ENCODE data around the gene ZNF407. TPM values are rescaled to one million over a fixed set of nuclear protein-coding genes. Genes with fewer than 3 reads are reported as not detected.

The ZNF407 gene
- total RNA-seq, 1 donor from 2014 or later: 9.0 TPM

GRCh38 chr18:74959216-74959615 lies 361.5 kb downstream of the ZNF407 start:
- no peaks in the 10 kb centered on the region for H3K9me3 ChIP-seq (ENCODE audit: low read depth)

GRCh38 chr18:74961596-74961995 lies 363.9 kb downstream of the ZNF407 start:
- Mint-ChIP-seq H3K36me3 (no peaks in the 10 kb centered on the region), H3K9me3 (peaks cover 5% of the 10 kb centered on the region), H3K4me1 (no peaks in the 10 kb centered on the region), H3K4me3 (no peak overlapping the region), H3K27ac (no peak overlapping the region), H3K27me3 (ENCODE audit: insufficient read depth, low read depth) (no peaks in the 10 kb centered on the region)
- no peak overlapping the region for H3K4me3 ChIP-seq
- no peaks in the 10 kb centered on the region for H3K9me3 ChIP-seq (ENCODE audit: low read depth)
- H3K27ac ChIP-seq: no peak overlapping the region
- H3K4me1 ChIP-seq: no peaks in the 10 kb centered on the region
- no peaks in the 10 kb centered on the region for H4K20me1 ChIP-seq (ENCODE audit: low read depth)
- no peak overlapping the region for H3K4me2 ChIP-seq
- H3F3A ChIP-seq (ENCODE audit: low read depth): no peaks in the 10 kb centered on the region
- no peaks in the 10 kb centered on the region for H3K27me3 ChIP-seq
- no peaks in the 10 kb centered on the region for H3K36me3 ChIP-seq
- no peak for DNase-seq (ENCODE audit: low spot score)
- H3K9ac ChIP-seq: no peak overlapping the region
- no peak for TF ChIP-seq EZH2 (IDR thresholded peaks at IDR 0.05)
- no peak for TF ChIP-seq EZH2phosphoT487 (IDR thresholded peaks at IDR 0.05)
- TF ChIP-seq, protein P1, sequence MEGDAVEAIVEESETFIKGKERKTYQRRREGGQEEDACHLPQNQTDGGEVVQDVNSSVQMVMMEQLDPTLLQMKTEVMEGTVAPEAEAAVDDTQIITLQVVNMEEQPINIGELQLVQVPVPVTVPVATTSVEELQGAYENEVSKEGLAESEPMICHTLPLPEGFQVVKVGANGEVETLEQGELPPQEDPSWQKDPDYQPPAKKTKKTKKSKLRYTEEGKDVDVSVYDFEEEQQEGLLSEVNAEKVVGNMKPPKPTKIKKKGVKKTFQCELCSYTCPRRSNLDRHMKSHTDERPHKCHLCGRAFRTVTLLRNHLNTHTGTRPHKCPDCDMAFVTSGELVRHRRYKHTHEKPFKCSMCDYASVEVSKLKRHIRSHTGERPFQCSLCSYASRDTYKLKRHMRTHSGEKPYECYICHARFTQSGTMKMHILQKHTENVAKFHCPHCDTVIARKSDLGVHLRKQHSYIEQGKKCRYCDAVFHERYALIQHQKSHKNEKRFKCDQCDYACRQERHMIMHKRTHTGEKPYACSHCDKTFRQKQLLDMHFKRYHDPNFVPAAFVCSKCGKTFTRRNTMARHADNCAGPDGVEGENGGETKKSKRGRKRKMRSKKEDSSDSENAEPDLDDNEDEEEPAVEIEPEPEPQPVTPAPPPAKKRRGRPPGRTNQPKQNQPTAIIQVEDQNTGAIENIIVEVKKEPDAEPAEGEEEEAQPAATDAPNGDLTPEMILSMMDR (IDR thresholded peaks at IDR 0.05): no peak
- H3K79me2 ChIP-seq (ENCODE audit: low read depth): no peaks in the 10 kb centered on the region
- H2AFZ ChIP-seq (replicated peaks): no peak overlapping the region

More at GRCh38 chr18:74959216-74959615, 361.5 kb downstream of the ZNF407 start:
- Histone ChIP-seq H3K36me3 (no peaks in the 10 kb centered on the region), H3K4me2 (no peak overlapping the region), H3K4me1 (no peaks in the 10 kb centered on the region), H4K20me1 (ENCODE audit: low read depth) (no peaks in the 10 kb centered on the region), H3K27ac (no peak overlapping the region), H3K79me2 (ENCODE audit: low read depth) (no peaks in the 10 kb centered on the region), H3K9ac (no peak overlapping the region), H3K4me3 (no peak overlapping the region), H3F3A (ENCODE audit: low read depth) (no peaks in the 10 kb centered on the region), H3K27me3 (no peaks in the 10 kb centered on the region), H2AFZ (replicated peaks) (no peak overlapping the region)
- Mint-ChIP-seq H3K4me3 (no peak overlapping the region), H3K27ac (no peak overlapping the region), H3K27me3 (ENCODE audit: insufficient read depth, low read depth) (no peaks in the 10 kb centered on the region), H3K9me3 (no peaks in the 10 kb centered on the region), H3K4me1 (no peaks in the 10 kb centered on the region), H3K36me3 (no peaks in the 10 kb centered on the region)
- TF ChIP-seq, protein P1 (IDR thresholded peaks at IDR 0.05): no peak
- TF ChIP-seq EZH2 (IDR thresholded peaks at IDR 0.05) (no peak), EZH2phosphoT487 (IDR thresholded peaks at IDR 0.05) (no peak)
- no peak for DNase-seq (ENCODE audit: low spot score)

- Histone ChIP-seq H3K4me3 (no peak overlapping the region), H2AFZ (replicated peaks) (no peak overlapping the region), H3K4me2 (no peak overlapping the region), H3K9me3 (ENCODE audit: low read depth) (no peaks in the 10 kb centered on the region), H3F3A (ENCODE audit: low read depth) (no peaks in the 10 kb centered on the region), H3K79me2 (ENCODE audit: low read depth) (no peaks in the 10 kb centered on the region), H3K9ac (no peak overlapping the region), H3K4me1 (peaks cover 5% of the 10 kb centered on the region), H3K27ac (no peak overlapping the region), H4K20me1 (ENCODE audit: low read depth) (no peaks in the 10 kb centered on the region), H3K36me3 (no peaks in the 10 kb centered on the region), H3K27me3 (no peaks in the 10 kb centered on the region)
- Mint-ChIP-seq H3K9me3 (peaks cover 5% of the 10 kb centered on the region), H3K27me3 (ENCODE audit: insufficient read depth, low read depth) (no peaks in the 10 kb centered on the region), H3K36me3 (no peaks in the 10 kb centered on the region), H3K27ac (no peak overlapping the region), H3K4me3 (no peak overlapping the region), H3K4me1 (peaks cover 3% of the 10 kb centered on the region)
- peak; percentile 13 for DNase-seq (ENCODE audit: low spot score)
- no peak for TF ChIP-seq EZH2phosphoT487 (IDR thresholded peaks at IDR 0.05)
- TF ChIP-seq, protein P1 (IDR thresholded peaks at IDR 0.05): peak; percentile 31
- TF ChIP-seq EZH2 (IDR thresholded peaks at IDR 0.05): no peak
These were observed 366.3 kb downstream of the ZNF407 start for GRCh38 chr18:74963820-74964446.

Measured in neural progenitor cell (in vitro differentiated cells).